ENCODE measurements around the gene REC8. TPM values are rescaled to one million over a fixed set of nuclear protein-coding genes. Genes with fewer than 3 reads are reported as not detected.

The REC8 gene
- total and polyA plus RNA-seq, 2 of the 13 experiments (the other 11 are each of a cell fraction or from before 2014, with no cell fraction given), result 3.4 to 14.7 TPM

GRCh38 chr14:24146453-24146977 is 25.4 kb upstream of the REC8 start, which contains the start of gene PSME2 (continued):
- TF ChIP-seq ZNF710 (CRISPR knock-in tag; IDR thresholded peaks at IDR 0.05; ENCODE audit: borderline replicate concordance) (peak; percentile 90; the same call in 1 of the 2 replicates), MBD4 (IDR thresholded peaks at IDR 0.05; ENCODE audit: borderline replicate concordance, low read length) (no peak), ZNF317 (CRISPR knock-in tag; IDR thresholded peaks at IDR 0.05) (no peak; the same call in 1 of the 2 replicates), UBTF (CRISPR knock-in tag; IDR thresholded peaks at IDR 0.05) (peak; percentile 68; the same call in 1 of the 2 replicates), SAP130 (CRISPR knock-in tag; IDR thresholded peaks at IDR 0.05; ENCODE audit: low read depth) (peak; percentile 97), FLYWCH1 (CRISPR knock-in tag; IDR thresholded peaks at IDR 0.05) (no peak), KLF6 (CRISPR knock-in tag; IDR thresholded peaks at IDR 0.05) (peak; percentile 42; the same call in 1 of the 2 replicates), SP1 (IDR thresholded peaks at IDR 0.05) (no peak), SP1 (CRISPR knock-in tag; IDR thresholded peaks at IDR 0.05) (peak; percentile 91), CREB3 (CRISPR knock-in tag; IDR thresholded peaks at IDR 0.05) (no peak), ZNF609 (CRISPR knock-in tag; IDR thresholded peaks at IDR 0.05; ENCODE audit: borderline replicate concordance) (peak; percentile 69; the same call in 1 of the 2 replicates), PAXIP1 (CRISPR knock-in tag; conservative IDR thresholded peaks at IDR 0.05) (peak; percentile 90), STAT5B (CRISPR knock-in tag; IDR thresholded peaks at IDR 0.05) (0 out of 2 replicates have a peak, but pooled peaks have one; percentile 25), PHF21A (CRISPR knock-in tag; IDR thresholded peaks at IDR 0.05) (no peak), ZFP36 (IDR thresholded peaks at IDR 0.05; ENCODE audit: borderline replicate concordance, low read depth, low read length, partially characterized antibody) (peak; percentile 18), CEBPB (IDR thresholded peaks at IDR 0.05; ENCODE audit: borderline replicate concordance, low read depth, low read length) (no peak)

Data from HepG2 (cell line).